ENCODE data around the gene RASSF4.
A peak's percentile ranks its signal among the peaks of the same experiment; 100 is the strongest.

Gene RASSF4

DNA sequence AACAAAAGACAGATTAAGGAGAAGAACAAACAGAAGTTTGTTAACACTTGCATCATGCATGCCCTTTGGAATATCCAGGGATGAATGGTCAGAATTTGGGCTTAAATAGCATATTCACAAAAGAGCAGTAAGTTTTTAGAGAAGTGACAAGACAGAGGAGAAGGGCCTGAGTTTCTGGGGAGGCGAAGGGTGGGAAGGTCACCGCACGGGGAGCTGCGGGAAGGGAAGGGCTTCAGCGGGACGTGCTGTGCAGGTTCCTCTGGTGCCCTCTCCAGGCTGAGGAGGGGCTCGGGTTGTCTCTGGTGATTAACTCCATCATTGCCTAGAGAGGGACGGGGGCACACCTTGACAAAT is 30.7 kb downstream of the RASSF4 start:
- peak in 1 of 4 experiments; percentile 30 for DNase-seq

DNA sequence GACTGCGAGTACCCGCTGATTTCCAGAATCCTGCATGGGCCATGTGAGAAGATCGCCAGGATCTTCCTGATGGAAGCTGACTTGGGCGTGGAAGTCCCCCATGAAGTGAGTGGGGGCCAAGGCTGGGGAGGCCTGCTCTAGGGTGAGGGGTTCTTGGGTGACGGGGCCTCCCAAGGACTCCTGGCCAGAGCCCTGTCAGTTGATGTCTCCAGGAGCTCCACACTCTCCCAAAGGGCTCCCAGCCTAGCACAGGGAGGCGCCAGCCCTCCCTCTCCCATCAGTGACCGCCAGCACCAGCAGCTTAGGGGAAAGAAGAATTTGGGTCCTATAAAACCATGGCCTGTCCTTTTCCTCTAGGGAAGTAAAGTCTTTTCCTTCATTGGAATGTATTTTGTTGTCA is 31.4 kb downstream of the RASSF4 start:
- DNase-seq: peak in 1 of 4 experiments; percentile 1

DNA sequence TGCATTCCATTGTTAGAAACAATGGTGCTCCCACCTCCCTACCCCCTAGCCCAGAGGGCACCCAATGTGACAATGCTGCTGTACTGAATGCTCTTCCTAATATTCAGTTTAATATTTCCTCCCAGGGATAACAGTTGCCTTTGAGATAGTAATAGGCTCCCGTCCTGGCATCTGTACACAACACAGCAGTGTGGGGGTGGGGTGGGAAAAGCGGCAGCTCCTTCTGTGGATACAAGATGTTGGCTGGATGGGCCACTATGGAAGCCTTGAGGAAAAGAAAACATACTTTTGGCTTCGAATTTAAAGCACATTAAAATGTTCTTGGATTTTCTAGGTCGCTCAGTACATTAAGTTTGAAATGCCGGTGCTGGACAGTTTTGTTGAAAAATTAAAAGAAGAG is 32.0 kb downstream of the RASSF4 start:
- peak in 1 of 4 experiments; percentile 1 for DNase-seq

DNA sequence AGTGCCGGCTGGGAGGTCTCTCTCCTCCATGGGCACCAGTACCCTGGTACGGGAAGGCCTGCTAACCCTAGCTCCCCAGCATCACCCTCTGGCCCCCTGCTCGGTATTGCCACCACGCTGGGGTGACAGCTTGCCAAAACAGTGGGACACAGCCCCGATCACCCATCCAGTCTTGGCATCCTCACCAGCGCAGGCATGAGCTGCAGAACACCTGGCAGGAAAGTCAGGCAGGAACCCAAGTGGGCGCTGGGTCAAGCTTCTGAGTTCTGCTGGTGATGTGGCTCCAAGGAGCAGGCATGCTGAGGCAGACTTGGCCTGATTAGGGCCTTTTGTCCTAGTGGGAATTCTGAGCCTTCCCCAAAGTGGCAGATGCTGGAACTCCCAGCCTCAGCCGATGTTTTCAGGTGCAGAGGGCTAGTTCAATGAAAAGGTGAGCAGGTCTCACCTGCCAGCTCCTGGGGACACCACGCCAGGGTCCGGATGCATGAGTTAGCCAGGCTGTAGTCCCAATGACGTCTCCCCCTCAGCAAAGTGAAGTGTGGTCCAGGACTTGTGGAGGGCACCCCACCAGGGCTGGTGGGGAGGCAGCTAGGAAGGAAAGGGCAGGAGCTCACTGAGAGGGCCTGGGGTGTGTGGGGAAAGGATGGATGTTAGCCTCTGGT is 32.6 kb downstream of the RASSF4 start:
- DNase-seq: peak in 1 of 4 experiments; percentile 1

DNA sequence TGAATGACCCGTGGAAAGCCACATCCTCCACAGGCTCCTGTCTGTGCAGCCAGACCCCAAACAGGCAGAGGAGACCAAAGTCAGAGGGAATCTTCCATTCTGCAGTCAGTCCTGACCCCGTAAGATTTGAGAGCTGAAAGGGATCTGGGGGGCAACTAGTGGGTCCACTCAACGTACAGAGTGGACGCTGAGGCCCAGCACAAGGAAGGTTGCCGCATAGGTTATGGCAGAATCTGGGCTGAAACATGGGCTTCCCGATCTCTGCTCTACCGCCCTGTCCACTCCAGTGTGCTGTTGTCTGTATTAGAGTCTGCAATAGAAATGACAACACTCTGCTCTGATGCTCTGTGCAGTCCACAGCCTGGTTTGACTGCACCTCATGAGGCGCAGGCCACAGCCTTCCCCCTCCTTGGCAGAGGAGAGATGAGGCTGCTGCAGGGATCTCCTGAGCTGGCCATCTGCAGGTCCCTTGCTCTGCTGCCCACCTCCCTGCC is 33.2 kb downstream of the RASSF4 start:
- DNase-seq: no peak

DNA sequence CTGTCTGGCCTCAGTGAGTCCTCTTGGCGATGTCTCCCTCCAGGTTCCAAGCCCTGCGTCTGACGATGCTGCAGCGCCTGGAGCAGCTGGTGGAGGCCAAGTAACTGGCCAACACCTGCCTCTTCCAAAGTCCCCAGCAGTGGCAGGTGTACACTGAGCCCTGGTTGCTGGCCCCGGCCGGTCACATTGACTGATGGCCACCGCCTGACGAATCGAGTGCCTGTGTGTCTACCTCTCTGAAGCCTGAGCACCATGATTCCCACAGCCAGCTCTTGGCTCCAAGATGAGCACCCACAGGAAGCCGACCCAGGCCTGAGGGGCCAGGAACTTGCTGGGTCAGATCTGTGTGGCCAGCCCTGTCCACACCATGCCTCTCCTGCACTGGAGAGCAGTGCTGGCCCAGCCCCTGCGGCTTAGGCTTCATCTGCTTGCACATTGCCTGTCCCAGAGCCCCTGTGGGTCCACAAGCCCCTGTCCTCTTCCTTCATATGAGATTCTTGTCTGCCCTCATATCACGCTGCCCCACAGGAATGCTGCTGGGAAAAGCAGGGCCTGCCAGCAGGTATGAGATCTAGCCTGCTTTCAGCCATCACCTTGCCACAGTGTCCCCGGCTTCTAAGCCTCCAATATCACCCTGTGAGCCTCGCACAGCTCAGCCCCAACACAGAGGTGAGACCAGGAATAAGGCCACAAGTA is 33.8 kb downstream of the RASSF4 start:
- DNase-seq: no peak

DNA sequence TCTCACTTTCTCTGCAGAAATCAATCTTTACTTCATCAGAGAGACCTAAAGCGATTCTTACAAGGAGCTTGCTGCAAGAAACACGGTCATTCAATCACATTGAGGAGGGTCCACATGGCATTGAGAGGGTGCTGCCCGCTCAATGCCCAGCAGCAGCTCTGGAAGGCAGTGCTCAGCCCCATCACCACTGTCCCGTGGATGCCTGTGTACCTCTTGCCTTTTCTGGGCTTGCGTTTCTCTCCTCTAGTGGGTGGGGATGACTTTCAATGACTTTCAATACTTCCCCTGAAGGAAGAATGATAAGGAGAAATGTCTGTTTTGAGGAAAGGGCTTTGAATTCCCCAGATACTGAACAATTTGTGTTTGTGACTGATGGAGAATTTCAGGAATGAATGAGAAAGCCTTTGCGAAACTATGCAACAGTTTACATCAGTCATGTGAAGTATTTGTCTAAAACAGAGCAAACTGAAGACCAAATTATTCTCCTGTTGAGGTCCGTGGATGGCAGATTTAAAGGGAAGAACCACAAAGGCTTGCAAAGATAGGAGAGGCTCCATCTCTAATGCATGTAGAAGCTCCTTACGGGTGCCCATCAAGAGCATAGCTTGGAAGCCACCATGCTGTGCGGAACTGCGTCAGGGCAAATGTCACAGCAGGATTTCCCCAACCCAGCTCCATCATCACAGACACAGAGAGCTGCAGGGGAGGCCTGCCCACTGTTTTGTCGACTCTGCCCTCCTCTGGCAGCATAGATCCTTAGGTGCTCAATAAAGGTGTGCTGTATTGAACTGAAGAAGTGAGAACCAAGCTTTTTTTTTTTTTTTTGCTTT is 34.5 kb downstream of the RASSF4 start:
- DNase-seq: no peak

DNA sequence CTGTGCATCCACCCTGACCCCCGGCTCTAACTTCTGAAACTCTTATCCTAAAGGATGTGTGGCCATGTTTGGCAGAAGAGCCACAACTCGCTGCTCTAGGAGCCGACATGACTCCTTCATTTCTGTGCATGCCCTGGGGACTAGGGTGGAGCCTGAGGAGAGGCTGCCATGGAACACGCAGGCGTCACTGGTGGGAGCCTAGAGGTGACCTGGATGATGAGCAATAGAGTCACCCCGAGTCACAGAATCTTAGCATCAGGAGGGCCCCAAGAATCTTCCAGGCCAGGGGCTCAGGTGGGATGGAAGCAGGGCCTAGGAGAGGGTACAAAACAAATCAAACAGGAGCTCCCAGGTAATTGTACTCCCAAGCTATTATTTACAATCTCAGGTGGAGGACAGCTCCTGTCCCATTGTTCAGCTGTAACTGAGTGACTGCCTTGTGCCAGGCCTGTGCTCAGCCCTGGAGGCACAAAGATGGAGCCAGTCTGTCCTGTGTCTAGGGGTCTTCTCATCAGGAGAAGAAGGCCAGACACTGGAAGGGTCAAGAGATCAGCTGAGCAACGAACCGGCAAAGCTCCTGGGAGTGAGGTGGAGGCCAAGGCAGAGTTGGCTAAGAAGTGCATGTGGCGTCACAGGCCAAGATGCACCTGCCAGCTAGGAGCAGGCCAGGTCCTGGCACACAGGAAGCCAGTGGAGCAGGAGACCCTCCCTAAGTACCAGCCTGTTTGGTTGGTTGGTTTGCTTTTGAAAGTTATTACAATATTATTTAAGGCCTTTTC is 35.3 kb downstream of the RASSF4 start:
- DNase-seq: no peak

DNA sequence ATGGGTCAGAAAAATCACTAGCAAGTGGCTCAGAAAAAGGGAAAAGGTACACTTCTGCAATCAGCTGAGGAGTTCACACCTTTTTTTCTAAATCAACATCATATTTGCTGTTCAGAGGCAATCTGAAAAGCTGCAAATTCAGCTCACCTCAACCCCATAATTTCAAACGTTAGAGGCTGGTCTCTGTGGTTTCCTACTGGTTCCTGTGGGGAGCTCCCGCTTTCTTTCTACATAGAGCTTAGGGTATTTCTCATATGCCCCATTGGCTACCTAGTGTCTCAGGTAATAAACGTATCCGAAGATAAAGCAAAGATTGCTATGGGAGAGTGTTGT is 35.9 kb downstream of the RASSF4 start:
- no peak for DNase-seq

DNA sequence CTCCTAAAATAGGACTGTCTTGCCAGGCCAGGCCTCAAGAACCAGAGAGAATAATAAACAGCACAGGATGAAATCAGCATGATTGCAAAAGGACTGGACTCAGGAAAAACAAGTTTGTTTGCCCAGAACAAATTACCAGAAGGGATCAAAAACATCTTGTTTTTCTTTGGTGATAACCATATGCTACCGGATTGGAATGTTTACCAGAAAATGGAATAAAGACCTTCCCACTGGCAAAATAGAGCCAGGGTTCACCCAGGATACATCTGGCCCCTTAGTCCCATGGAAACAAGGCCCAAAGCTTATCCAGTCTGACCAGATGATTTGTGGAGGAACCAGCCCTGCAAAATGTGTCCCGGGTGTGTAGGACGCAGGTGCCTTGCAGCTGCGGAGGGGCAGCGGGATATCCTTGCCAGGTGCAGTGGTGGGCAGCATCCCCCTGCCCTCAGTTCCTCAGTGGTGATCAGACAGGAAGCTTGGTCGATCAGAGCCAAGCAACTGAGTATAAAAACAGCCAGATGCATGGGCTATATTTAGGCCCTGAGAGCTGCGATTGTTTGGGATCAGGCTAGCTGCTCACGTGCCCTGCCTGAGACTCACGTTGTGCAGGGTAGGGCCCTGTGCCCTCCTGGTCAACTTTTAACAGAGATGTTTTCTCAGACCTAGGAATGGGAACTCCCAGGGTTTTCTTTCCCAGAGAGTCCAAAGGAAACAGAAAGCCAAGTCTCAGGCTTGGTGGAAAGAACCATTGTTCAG is 36.5 kb downstream of the RASSF4 start:
- DNase-seq: no peak

DNA sequence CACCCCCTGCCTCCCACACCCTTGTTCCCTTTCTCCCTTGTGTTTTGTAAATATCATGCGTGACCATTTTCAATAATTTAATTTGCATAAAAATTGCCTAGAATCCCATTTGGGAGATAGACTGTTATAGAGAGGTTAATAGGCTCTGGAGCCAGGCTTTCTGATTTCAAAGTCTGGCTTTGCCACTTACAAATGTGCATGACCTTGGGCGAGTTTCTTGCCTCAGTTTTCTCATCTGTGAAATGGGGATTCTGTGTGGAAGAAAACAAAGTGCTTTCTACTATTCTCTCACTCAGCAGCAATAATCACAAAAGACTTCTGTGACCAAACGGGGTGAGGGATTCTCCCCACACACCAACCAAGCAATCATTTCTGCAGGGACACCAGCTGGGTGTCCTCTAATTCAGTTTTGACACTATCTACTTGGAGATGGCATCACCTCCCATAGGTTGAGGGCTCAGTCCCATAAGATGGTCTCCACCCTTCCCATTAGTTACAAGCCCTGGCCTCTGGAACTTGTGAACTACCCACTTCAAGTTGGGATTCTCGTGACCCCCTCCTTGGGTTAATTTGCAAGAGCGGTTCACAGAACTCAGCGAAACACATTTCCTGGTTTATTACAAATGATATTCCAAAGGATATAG is 37.6 kb downstream of the RASSF4 start:
- no peak for DNase-seq

DNA sequence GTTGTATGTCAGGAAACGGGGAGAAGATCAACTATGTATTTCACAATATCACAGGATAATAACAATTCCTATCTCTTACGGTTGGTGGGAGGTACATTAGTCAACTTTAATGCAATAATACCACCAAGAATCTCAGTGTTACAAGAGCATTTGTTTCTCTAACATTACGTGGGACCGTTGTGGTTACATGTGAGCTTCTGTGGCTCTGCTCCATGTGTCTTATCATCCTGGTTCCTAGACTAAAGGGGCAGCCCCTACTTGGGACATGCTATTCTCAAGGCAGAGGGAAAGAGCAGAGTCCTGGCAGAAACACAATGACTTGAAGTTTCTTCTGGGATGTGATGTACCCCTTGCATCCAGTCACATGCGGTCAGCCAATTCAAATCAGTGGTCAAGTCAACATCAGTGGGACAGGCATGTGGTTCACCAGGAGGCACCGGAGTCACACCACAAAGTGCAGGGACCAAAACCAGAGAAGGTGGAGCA is 38.6 kb downstream of the RASSF4 start:
- DNase-seq: no peak

DNA sequence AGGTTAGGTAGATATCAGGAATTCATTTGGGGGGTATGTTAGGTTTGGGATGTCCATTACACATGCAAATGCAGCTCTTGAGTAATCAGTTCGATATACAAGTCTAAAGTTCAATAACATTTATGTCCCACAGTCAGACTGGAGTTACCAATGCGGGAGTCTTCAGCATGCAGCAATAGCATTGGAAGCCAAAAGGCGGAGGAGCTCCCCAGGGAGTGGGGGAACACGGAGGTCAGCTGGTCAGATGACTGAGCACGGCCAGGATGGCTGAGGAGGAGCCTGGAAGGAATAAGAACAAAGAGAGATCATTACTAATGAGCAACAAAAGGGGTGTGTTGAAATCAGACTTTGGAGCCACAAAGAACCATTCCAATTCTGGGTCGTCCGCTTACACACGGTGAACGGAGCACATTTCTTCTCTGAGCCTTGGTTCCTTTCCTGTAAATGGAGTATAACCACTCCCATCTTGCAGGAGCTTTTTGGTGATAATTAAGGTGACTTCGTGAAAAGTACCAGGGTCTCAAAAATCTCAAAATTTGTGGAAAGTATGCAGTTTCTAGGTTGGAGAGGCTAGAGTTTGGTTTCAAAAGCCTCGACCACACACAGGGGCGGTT is 40.6 kb downstream of the RASSF4 start:
- DNase-seq: peak in 3 of 4 experiments; percentile 44 to 60 (median 45)

DNA sequence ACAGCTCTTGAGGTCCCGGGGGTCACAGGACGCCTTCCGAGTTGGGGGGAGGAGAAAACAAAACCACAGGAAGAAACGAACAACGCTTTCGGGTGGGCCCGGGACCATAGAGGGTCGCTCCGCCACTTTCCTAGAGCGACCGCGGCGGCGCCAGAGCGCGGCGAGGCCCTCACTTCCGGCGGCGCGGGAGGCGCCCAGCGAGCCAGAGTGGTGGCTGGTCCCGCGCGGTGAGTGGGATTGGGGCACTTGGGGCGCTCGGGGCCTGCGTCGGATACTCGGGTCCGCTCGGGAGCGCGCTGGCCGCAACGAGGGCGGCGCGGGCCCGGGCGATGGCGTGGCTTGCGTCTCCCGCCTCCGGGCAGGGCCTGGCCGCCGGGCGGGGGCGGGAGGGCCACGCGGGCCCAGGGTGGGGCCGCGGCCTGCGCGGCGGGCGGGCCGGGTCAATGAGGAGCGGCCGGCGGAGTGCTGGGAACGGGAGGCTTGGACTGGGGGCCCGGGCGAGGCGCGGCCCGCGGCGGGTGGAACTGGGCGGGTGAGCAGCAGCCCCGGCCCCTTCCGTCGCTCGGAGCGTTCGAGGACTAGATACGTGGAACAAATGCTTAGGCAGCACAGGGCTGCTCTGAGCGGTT is 41.3 kb downstream of the RASSF4 start, which contains the start of gene ZNF22:
Gene ZNF22, plus strand, starts transcription at position 172 of the 629 bp plus-strand sequence. CDS start 2,446 bp downstream, outside the sequence.
- DNase-seq: peak; percentile 69 to 91 (median 80)

DNA sequence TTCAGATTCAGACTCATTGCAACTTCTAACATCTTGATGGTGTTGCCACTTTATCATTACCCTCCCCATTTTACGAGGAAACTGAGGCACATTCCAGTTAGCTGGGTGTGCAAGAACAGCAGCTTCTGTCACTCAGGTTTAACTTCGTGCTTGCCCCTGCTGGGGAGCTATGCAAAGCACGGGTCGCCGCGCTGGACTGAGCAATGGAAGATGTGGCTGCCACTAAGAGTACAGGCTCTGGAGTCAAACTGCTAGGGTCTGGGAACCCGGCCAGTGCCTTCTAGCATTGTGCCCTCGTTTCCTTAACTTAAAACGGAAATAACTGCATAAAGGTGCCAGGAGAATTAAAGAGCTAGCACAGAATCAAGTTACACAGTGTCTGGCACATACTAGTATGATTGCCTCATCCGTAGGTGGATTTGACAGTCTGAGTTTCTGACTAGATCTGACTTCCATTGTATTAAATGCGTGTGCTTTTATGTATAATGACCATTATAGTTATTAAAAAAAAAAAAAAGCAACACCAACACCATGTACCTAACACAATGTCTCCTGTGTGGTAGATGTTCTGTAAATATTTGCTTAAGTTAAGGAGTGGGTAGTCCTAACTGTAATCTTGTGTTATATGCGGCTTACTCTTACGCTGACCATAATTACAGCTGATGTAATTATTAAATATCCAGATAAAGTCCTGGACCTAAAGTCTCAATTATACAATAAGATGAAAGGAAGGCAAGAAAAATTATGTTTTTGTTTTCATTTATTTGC is 42.0 kb downstream of the RASSF4 start:
- DNase-seq: peak; percentile 50 to 67 (median 63)

DNA sequence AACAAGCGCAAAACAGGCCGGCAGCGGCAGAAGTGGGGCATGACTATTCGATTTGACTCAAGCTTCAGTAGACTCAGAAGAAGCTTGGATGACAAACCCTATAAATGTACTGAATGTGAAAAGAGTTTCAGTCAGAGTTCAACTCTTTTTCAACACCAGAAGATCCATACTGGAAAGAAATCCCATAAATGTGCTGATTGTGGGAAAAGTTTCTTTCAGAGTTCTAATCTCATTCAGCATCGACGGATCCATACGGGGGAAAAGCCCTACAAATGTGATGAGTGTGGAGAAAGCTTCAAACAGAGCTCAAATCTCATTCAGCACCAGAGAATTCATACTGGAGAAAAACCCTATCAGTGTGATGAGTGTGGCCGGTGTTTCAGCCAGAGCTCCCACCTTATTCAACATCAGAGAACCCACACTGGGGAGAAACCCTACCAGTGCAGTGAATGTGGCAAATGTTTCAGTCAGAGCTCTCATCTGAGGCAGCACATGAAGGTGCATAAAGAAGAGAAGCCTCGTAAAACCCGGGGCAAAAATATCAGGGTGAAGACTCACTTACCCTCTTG is 43.9 kb downstream of the RASSF4 start:
- DNase-seq: no peak

DNA sequence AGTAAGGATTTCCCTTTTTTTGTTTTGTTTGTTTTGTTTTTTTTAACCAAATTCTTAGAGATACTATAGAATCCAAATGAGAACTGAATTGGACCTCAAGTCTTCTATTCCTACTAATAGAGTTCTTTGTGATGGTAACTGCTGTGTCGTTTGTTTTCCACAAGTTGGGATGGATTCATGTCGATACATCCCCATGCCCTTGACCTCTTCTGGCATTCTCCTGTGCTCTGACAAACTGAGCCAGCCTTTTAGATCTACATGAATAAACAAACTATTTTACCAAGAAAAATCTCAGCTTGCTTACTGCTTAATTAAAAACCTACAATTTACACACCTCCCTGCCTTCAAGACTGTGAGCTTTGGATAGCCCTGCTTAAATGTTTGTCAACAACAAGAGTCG is 45.1 kb downstream of the RASSF4 start:
- no peak for DNase-seq

DNA sequence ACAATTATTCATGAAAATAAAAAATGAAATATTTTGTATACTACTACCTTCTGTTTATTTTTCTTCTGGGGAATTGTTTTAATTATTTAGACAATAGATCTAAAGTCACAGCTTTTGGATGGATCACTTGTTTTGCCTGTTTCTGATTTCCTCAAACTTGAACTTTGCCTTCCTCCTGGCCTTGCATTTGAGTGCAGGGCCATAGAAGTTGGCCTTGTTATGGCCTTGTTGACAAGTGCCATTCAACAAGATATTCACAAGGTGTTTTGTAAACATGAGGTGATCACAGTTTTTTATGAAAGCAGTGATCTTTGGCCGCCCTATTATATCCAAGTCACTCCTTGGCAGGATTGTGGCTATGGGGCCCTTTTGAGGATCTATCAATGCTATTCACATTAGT is 45.7 kb downstream of the RASSF4 start:
- no peak for DNase-seq
